ENCODE results near the gene GABRR3.

DNA sequence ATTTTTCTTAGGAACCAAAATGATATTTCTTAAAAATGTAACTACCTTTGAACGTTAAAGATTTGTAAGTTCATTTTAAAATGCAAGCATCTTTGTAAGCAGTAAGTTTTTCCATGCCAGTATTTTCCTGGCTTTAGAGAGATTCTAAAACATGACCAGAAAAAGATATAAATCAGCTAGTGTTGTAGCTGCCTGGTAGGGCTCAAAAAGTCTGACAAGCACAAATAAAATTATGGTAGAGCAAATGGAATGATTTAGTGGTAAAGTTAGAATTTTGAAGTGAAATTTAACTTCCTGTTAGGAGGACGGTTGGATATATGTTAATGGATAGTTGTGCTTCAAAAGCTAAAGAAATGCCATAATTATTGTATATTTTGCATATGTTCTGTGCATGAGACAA lies 29.7 kb downstream of the GABRR3 start:
- TF ChIP-seq, protein P1, sequence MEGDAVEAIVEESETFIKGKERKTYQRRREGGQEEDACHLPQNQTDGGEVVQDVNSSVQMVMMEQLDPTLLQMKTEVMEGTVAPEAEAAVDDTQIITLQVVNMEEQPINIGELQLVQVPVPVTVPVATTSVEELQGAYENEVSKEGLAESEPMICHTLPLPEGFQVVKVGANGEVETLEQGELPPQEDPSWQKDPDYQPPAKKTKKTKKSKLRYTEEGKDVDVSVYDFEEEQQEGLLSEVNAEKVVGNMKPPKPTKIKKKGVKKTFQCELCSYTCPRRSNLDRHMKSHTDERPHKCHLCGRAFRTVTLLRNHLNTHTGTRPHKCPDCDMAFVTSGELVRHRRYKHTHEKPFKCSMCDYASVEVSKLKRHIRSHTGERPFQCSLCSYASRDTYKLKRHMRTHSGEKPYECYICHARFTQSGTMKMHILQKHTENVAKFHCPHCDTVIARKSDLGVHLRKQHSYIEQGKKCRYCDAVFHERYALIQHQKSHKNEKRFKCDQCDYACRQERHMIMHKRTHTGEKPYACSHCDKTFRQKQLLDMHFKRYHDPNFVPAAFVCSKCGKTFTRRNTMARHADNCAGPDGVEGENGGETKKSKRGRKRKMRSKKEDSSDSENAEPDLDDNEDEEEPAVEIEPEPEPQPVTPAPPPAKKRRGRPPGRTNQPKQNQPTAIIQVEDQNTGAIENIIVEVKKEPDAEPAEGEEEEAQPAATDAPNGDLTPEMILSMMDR (IDR thresholded peaks at IDR 0.05), result no peak
- TF ChIP-seq POLR2AphosphoS5 (IDR thresholded peaks at IDR 0.05; ENCODE audit: insufficient read depth in 1 of 2, low read depth in 1 of 2), result no peak
- TF ChIP-seq POLR2A (IDR thresholded peaks at IDR 0.05), result no peak
